GM19351 (cell line): ENCODE measurements around the gene KIF13A.
"Not testable (repeated sequence)": the region's sequence is repeated elsewhere in the genome, so short reads cannot be mapped to it uniquely, and the experiment has no call there.

Experiments used
- ATAC-seq: cut with Tn5 transposase; IDR thresholded peaks from one replicate; pipeline ENCODE4 v1.9.1; 2021; ENCODE audit warnings: mild to moderate bottlenecking, moderate library complexity; ENCODE audit not compliant: unreplicated experiment

The KIF13A gene

DNA sequence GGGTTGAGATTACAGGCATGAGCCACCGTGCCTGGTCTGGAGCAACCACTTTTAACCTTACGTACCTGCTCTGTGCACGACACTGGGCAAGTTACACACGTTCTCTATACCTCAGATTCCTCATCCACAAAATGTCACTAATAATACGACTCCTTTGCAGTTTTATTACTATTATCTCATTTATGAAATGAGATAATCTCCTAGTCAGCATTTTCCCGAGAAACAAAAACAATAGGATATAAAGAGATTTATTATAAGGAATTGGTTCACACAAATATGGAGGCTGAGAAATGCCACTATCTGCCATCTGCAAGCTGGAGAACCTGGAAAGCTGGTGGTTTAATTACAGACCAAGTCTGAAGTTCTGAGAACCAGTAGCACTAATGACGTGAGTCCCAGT, 12.0 kb upstream of the KIF13A start:
- no peak for ATAC-seq

DNA sequence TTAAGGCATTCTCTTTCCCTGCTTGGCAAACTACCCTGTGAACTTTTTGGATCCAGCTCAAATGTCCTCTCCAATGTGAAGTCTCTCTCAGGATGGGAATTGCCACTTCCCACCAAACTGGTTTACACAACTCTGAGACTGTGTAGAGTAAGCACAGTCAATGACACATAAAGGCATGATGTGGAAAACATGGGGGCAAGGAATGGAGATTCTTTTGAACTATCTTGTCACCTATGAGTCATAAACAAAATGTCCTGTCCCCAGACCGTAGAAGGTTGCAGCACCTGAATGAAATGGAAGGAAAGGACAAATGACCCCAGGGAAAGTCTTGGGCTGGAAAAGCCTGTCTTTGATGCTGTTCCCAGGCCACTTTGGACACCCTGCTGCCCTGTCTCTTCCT, 11.0 kb upstream of the KIF13A start:
- ATAC-seq = no peak

DNA sequence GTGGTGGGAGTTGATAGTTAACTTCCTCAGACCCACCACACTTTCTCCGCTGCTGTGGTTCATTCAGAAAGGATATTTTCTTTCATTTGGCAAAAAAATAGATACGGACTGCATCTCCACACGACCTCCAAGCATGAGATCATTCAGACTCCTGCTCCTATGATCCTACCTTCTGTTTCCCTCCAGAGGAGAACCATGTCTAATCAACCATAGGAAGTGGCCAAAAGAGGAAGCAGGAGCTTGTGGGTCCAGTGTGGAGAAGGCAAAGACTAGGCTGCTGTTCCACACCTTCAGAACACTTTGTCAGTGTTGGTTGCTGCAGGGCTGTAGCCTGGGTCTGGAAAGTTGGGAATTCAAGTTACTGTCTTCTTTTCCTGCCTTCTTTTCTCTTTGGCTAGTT, 10.6 kb upstream of the KIF13A start:
- no peak for ATAC-seq

DNA sequence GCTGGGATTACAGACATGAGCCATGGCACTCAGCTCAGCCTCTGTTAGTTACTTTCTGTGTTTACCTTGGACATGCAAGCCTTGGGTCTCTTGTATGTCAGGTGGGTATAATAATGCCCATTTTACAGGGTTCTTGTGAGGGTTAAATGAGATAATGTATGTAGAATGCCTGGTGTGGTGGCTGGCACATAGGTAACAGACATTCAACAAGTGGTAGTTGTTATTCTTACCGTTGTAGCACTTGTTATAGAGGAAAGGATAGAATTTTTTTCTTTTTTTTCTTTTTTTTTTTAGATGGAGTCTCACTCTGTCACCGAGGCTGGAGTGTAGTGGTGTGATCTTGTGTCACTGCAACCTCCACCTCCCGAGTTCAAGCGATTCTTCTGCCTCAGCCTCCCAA, 8.0 kb upstream of the KIF13A start:
- ATAC-seq = no peak

DNA sequence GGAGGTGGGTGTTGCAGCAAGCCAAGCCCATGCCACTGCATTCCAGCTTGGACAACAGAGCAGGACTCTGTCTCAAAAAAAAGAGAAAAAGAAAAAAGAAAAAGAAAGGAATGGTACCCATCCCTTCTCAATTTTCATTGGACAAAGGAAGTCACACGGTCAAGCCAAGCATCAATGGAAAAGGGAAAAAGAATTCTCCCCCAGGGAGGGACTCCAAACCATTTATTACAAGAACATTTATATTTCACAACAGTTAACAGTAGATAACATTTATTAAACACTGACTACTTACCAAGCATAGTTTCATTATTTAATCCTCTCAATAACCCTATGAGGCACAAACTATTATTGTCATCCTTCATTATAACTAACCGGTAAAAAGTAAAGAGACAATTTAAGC, 6.6 kb upstream of the KIF13A start:
- no peak for ATAC-seq

DNA sequence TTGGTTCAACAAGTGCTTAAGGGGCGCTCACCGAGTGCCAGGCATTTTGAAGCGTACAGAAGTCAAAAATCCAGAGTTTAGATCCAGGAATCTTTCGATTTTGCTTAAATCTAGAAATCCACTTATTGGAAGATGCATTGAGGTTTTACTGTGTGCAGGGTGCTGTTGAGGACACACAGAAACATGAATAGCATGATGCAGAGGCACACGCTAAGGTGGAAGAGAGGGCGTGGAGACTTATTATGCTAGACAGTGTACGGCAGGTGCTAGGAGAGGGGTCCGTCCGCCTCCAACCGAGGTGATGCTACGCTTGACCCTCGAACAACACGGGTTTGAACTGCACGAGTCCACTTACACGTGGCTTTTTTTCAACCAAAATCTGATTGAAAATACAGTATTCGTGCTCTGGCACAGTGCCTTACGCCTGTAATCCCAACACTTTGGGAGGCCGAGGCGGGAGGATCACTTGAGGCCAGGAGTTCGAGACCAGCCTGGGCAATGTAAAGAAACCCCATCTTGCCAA, 1.0 kb upstream of the KIF13A start:
- no peak for ATAC-seq

DNA sequence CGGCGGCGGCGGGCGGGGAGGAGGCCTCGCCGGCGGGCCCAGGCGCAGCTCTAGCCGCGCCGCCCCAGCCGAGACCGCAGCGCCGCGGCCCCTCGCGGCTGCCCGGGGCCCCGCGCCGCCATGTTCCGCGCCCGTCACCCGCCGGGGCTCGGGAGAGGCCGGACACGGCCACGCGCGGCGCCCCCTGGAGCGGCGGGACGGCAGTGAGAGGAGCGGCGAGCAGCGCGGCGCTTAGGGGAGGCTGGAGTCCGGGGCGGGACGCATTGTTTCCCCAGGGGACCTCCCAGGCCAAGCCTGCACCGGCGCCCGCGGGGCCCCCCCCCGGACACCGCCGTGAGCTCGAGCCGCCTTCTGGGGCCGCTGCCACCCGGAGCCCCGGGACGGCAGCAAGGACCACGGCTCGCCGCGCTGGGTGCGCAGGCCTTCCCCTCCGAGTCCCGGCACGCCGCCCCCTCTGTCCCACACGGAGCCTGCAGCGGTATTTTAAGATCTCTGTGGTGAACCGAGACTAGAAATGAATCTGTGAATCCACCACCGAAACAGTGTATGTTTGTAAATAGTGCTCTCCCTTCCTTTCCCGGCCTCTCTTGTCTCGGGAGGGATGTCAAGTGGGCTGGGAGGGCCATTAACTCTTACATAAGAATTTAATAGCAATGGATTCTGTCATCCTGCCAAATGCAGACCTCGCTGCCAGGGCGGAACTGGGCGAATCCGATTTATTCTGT, 424 bp upstream of the KIF13A start:
- ATAC-seq = peak; percentile 73

DNA sequence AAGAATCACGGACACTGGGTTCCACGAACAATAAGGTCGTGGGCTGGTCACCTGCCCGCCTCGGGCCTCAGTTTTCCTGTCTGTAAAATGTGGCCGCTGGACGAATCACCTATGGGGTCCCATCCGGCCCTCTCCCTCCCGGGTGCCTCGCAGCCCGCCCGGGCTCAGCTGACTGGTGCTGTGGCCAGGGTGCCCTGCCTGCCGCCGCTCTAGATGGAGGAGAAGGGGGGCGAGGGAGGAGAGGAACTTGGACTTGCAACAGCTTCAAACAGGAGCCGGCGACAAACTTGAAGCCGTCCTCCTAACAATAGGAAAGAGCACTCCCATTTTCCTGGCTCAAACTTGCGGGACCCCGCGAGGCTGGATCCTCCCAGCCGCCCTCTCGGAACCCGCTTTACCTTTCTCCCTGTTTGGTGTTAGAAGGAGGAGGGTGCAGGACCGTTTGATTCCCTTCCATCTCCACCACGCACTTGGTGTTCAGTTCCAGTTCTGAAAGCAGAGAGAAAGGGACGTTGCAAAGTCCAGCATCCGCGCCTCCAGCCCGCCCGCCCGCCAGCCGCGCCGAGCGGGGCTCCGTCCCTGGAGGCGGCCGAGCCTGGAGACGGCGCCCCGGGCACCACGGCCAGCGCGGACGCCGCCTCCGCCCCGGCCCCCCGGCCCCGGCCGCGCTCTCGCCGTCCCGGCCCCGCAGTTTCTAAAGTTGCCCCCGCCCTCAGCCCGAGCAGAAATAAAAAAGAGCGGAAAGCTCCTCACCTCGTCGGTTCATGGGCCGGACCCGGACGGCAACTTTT, 584 bp downstream of the KIF13A start:
- ATAC-seq = peak; percentile 25

DNA sequence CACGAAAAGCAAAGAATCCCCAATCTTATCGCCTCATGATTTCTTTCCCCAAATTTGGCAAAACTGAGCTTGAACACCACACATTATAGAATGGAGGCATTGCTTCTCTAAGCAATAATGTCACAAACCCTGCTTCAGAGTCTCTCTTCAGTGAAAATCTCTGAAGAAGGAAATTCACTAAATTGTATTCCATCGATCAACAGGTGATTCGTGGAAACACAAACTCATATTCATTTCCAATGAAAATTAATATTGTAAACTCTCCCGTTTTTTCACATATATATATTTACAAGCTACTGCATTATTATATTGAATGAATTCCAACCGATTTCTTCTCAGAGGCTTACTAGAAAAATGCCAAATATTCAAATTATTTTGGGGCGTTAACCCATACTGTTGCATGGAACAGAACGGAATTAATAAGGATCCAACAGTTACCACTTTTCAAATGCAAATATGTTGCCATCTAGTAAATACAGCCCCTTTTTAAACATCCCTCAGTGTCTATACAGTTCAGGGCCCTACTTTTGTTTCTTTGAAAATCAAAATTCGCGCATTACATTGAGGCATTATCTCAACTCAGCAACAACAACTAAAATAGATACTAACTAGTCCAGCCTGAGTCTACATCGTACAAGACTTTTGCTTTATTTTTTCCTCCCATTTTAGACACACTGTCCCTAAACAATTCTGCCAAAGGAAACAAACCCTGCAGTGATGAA, 1.3 kb downstream of the KIF13A start:
- ATAC-seq = no peak

DNA sequence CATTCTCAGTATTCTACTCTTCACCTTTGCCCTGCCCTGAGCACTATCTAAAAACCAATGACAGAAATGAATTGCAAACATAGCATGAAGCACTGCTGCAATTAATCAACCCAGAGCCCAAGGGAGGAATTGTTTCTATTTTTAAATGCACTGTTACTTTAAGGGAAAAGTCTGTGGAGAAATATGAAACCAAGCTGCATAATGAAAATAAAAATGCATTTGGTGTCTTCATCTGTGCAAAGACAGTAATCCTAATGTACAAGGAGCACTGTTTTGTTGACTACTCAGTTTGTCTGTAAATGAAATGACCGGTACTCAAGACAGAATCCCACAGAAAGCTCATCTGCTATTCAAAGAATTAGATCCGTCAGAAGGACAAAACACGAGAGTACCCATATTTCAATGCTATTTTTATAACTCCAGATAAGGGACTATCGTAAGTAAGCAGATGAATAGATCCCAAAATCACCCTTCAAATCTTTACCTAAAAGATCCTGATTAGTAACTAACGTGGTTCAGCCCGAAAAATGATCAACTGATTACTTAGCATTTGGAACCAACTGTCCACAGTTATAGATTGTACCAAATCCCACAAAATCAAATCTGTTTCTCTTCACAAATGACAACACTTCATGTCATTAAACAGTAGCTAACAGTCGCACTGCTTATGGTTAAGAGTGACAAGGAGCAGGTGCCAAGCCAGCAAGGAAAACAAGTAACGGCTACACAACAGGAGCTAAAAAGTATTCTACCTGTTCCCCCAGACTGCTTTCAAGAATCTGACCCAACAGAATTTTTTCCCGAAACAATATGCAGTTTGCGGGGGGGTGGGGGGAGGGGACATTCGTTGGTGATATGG, 2.4 kb downstream of the KIF13A start:
- no peak for ATAC-seq

DNA sequence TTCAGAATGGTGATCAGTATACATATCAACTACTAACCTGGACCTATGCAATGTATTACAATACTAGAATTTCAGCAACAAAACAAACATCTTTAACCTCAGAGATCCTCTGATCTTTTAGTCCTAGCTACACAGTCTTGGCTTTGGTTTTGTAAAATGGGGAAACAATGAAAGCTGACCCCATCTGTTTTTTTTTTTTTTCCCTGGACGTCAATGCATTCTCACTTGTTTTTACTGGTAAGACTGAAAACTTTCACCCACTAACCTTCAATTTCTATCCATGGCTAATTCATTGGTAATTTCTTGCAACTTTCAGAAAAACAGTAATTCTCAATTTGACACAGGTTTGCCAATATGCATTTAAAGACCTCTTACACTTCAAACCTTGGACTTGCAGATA, 3.0 kb downstream of the KIF13A start:
- no peak for ATAC-seq

DNA sequence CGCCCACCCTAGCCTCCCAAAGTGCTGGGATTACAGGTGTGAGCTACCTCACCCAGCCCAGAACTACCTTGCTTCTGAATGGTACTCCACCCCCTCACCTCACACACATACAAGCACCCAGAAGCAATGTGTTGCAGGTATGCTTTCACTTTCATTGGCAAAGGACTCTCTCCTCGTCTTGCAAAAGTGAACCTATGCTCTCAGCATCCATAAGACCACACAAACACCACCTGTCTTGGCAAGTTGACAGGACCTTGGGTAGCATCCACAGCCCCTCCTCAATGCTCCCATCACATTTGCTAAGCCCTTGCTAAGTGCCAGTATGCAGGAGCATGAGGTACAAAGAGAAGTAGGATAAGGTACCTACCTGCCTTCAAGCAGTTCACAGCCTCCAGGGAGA, 3.7 kb downstream of the KIF13A start:
- no peak for ATAC-seq

DNA sequence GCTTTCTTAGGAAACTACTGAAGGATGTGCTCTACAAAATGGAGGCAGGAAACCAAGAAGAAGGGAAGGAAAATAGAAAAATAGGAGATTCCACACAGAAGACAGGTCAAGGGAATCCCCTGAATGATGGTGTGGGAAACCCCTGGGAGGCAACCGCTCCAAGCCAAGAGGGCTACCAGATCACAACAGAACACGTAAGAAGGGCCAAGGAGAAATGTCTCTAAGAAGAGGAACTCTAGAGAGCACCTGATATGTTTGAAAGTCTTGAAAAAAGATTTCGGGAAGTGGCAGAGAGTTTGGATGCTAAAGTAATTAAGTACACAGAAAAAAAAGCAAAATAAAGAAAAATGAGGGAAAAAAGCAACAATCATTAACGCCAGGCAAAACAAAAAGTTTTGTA, 7.1 kb downstream of the KIF13A start:
- ATAC-seq = no peak

DNA sequence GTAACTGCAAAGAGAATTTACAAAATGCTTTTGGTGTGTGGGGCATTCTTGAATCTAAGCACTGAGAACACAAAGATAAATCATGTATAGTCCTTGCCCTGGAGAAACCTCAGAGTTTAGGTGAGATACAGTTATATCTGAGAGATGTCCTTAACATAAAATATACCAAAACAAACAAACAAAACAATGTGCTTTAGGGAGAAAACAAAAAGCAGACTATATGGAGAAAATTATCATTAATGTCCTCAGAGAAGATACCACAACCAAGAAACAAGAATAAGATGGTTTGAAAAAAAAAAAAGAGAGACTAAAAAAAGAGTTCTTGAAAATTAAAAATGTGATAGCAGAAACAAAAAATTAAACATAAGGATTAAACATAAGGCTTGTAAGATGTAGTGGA, 8.0 kb downstream of the KIF13A start:
- ATAC-seq = no peak

DNA sequence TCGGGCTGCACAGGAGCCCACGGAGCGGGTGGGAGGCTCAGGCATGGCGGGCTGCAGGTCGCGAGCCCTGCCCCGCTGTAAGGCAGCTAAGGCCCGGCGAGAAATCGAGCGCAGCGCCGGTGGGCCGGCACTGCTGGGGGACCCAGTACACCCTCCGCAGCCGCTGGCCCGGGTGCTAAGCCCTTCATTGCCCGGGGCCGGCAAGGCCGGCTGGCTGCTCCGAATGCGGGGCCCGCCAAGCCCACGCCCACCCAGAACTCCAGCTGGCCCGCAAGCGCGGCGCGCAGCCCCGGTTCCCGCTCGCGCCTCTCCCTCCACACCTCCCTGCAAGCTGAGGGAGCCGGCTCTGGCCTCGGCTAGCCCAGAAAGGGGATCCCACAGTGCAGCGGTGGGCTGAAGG, 11.2 kb downstream of the KIF13A start:
- ATAC-seq = not testable (repeated sequence)

DNA sequence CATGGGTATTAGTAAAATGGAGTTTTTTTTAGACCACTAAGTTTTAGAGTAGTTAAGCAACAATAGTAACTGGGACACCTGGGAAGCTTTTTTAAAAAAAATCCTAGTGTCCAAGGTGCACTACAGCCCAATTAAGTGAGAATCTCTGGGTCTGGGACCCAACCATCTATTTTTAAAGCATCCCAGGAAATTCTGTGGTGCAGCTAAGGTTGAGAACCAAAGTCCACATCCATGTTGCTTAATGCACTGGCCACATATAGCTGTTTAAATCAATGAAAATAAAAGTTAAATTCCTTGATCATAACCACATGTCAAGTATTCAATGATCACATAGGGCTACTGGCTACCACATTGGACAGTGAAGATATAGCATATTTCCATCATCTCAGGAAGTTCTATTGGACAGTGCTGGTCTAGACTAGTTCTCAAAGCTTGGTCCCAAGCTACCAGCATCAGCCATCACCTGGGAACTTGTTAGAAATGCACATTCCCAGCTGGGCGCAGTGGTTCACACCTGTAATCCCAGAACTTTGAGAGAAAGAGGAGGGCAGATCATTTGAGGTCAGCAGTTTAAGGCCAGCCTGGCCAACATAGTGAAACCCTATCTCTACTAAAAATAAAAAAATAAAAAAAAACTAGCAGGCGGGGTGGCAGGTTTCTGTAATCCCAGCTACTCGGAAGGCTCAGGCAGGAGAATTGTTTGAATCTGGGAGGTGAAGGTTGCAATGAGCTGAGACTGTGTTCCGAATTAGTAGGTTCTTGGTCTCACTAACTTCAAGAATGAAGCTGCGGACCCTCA, 12.7 kb downstream of the KIF13A start:
- no peak for ATAC-seq

DNA sequence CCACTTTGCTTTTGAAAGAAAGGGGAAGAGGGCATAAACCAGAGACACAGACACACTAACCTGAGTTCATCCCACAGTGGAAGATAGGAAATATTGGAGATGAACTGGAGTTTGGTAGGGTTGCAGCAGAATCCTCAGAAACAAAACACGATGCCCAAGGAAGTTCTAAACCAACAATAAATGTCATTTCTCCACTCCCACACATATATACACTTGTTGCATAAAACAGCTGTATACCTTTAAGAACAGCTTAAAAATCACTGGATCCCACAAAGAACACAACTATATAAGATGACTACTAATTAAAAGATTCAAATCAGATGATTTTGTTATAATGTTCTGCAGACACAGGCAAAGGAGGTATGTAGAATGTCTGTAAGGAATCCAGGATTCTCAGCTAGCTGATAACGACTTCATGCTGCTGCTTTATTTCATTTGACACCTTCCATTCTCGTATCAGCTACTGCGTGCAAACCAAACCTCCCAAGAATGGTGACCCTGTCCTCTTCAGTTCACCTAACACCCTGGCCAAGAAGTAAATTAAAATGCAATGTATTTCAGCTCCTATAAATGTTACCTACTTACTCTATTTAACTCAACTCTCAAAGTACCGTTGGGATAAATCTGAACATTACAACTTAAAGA, 14.3 kb downstream of the KIF13A start:
- no peak for ATAC-seq

DNA sequence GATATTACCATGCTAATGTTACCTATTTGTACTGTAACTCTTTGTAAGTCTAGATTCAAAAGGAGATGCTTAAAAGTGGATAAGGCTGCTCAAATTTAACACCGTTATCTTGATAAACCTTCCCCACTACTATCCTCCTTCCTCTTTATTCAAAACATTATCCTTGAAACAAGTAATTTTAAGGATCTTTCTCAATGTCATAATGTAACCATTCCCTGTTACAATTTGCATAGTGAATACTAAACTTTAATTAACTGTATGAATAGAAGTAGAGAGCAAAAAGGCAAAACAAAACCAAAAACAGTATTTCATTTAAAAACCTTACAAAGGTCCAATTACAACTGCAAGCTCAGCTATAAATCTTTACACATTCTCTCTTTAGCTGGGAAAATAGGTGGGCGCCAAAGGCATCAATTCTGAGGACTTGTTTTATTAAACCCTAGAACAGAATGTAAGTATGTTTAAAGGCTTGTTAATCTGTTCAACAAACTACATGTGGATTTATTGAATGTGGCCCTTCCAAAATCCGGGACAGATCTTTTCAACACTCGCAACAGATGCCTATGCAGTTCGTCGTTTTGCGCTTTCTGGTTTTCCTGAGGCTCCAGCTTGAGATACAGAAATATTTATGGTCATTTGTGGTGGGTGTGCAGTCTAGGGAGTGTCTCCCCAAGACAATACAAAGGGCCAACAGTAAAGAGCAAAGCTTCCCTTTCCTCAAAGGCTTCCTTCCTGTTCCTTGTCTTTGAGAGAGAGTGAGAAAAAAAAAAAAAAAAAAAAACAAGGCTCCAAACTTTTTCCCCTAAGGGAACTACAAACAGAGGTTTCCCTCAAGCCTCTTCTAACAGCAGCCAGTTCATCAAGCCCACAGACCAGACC, 15.1 kb downstream of the KIF13A start:
- no peak for ATAC-seq
